HG03095 (cell line): Measurements from ENCODE around the gene TUBB3.
"Not testable (repeated sequence)": the region's sequence is repeated elsewhere in the genome, so short reads cannot be mapped to it uniquely, and the experiment has no call there.

Experiments used
- ATAC-seq: cut with Tn5 transposase; IDR thresholded peaks from one replicate; pipeline ENCODE4 v1.9.1; 2021; ENCODE audit warnings: moderate library complexity; ENCODE audit not compliant: unreplicated experiment

The TUBB3 gene

GRCh38 chr16:89900885-89901284 lies 22.3 kb upstream of the TUBB3 start:
- no peak for ATAC-seq

- no peak for ATAC-seq
Observed at GRCh38 chr16:89902980-89903379, 20.2 kb upstream of the TUBB3 start.

GRCh38 chr16:89903908-89904515 lies 19.1 kb upstream of the TUBB3 start:
- no peak for ATAC-seq

GRCh38 chr16:89904606-89905510 lies 18.3 kb upstream of the TUBB3 start:
- no peak for ATAC-seq

GRCh38 chr16:89905511-89906139 lies 17.5 kb upstream of the TUBB3 start:
- no peak for ATAC-seq

- ATAC-seq, result no peak
Observed at GRCh38 chr16:89906140-89907025, 16.8 kb upstream of the TUBB3 start.

- ATAC-seq, result no peak
Observed at GRCh38 chr16:89907055-89907814, 15.9 kb upstream of the TUBB3 start.

- ATAC-seq, result no peak
Observed at GRCh38 chr16:89908236-89908635, 14.9 kb upstream of the TUBB3 start.

- ATAC-seq, result no peak
Observed at GRCh38 chr16:89909777-89910716, 13.1 kb upstream of the TUBB3 start.

GRCh38 chr16:89910717-89911354 lies 12.3 kb upstream of the TUBB3 start:
- ATAC-seq, result no peak

GRCh38 chr16:89911375-89911774 lies 11.8 kb upstream of the TUBB3 start:
- no peak for ATAC-seq

GRCh38 chr16:89912143-89912542 lies 11.0 kb upstream of the TUBB3 start:
- no peak for ATAC-seq

GRCh38 chr16:89912627-89913026 lies 10.5 kb upstream of the TUBB3 start:
- no peak for ATAC-seq

GRCh38 chr16:89913408-89914387 lies 9.4 kb upstream of the TUBB3 start:
- ATAC-seq, result no peak

- ATAC-seq, result not testable (repeated sequence)
Observed at GRCh38 chr16:89914642-89915285, 8.4 kb upstream of the TUBB3 start.

- ATAC-seq, result no peak
Observed at GRCh38 chr16:89915303-89916232, 7.6 kb upstream of the TUBB3 start.
